Progenitor cell of endocrine pancreas (in vitro differentiated cells): Measurements from ENCODE around the gene POP5. TPM values are rescaled to one million over a fixed set of nuclear protein-coding genes. Genes with fewer than 3 reads are reported as not detected.

Source experiments
- DNase-seq: peaks from one replicate; pipeline ENCODE4 v3.0.0; 2021; ENCODE audit warnings: low spot score; ENCODE audit not compliant: unreplicated experiment
- H3K27ac Mint-ChIP-seq: 2 replicates; pipeline ENCODE4 v1.8.0; 2021; ENCODE audit warnings: mild to moderate bottlenecking, moderate library complexity, mixed read lengths
- H3K27me3 Mint-ChIP-seq: 2 replicates; pipeline ENCODE4 v1.8.0; 2021; ENCODE audit warnings: mixed read lengths
- H3K36me3 Mint-ChIP-seq: 2 replicates; pipeline ENCODE4 v1.8.0; 2022; ENCODE audit warnings: mixed read lengths; ENCODE audit not compliant: insufficient read depth
- H3K4me1 Mint-ChIP-seq: 2 replicates; pipeline ENCODE4 v1.8.0; 2021; ENCODE audit warnings: low read depth, mixed read lengths
- H3K4me3 Mint-ChIP-seq: 2 replicates; pipeline ENCODE4 v1.8.0; 2021; ENCODE audit warnings: low read depth, mild to moderate bottlenecking, moderate library complexity, mixed read lengths
- H3K9me3 Mint-ChIP-seq: 2 replicates; pipeline ENCODE4 v1.8.0; 2021; ENCODE audit warnings: low read depth, mixed read lengths
- CTCF ChIP-seq: fragments of 200-600 bp; sonication (generic); IDR thresholded peaks from one replicate; pipeline ENCODE4 v1.5.0; 2021; ENCODE audit warnings: antibody characterized with exemption, mild to moderate bottlenecking; ENCODE audit not compliant: unreplicated experiment
- total RNA-seq: library from RNA; stranded (reverse); gene quantifications from 2 replicates; pipeline ENCODE4 v1.2.1, GENCODE V29; 2021

Gene POP5
- total RNA-seq, 1 donor from 2014 or later = 51.6 TPM

GRCh38 chr12:120574106-120574505 lies 7.1 kb downstream of the POP5 start:
- Mint-ChIP-seq H3K27me3 (no peaks in the 10 kb centered on the region), H3K9me3 (no peaks in the 10 kb centered on the region), H3K4me1 (peaks cover 17% of the 10 kb centered on the region), H3K36me3 (peaks cover 27% of the 10 kb centered on the region), H3K4me3 (no peak overlapping the region), H3K27ac (peak overlapping the region; percentile 81)
- no peak for TF ChIP-seq CTCF
- DNase-seq = no peak

GRCh38 chr12:120573560-120573959 lies 7.6 kb downstream of the POP5 start:
- Mint-ChIP-seq H3K27ac (no peak overlapping the region), H3K27me3 (no peaks in the 10 kb centered on the region), H3K4me1 (peaks cover 17% of the 10 kb centered on the region), H3K4me3 (no peak overlapping the region), H3K36me3 (peaks cover 27% of the 10 kb centered on the region), H3K9me3 (no peaks in the 10 kb centered on the region)
- no peak for TF ChIP-seq CTCF
- DNase-seq = no peak

GRCh38 chr12:120571299-120571698 lies 9.9 kb downstream of the POP5 start:
- Mint-ChIP-seq H3K9me3 (no peaks in the 10 kb centered on the region), H3K27me3 (no peaks in the 10 kb centered on the region), H3K4me3 (no peak overlapping the region), H3K36me3 (peaks cover 28% of the 10 kb centered on the region), H3K27ac (peak overlapping the region; percentile 21), H3K4me1 (peaks cover 17% of the 10 kb centered on the region)
- no peak for DNase-seq
- TF ChIP-seq CTCF = no peak

GRCh38 chr12:120563495-120563894 lies 17.7 kb downstream of the POP5 start:
- no peaks in the 10 kb centered on the region for H3K9me3 Mint-ChIP-seq
- peaks cover 35% of the 10 kb centered on the region for H3K36me3 Mint-ChIP-seq
- no peaks in the 10 kb centered on the region for H3K27me3 Mint-ChIP-seq
- no peaks in the 10 kb centered on the region for H3K4me1 Mint-ChIP-seq
- H3K4me3 Mint-ChIP-seq = no peak overlapping the region
- TF ChIP-seq CTCF = no peak
- DNase-seq = no peak
- H3K27ac Mint-ChIP-seq = no peak overlapping the region

GRCh38 chr12:120562906-120563305 lies 18.3 kb downstream of the POP5 start:
- Mint-ChIP-seq H3K4me1 (no peaks in the 10 kb centered on the region), H3K4me3 (no peak overlapping the region), H3K9me3 (no peaks in the 10 kb centered on the region), H3K27me3 (no peaks in the 10 kb centered on the region), H3K36me3 (peaks cover 35% of the 10 kb centered on the region), H3K27ac (no peak overlapping the region)
- DNase-seq = no peak
- TF ChIP-seq CTCF = no peak
